CD8-positive, alpha-beta memory T cell (primary cell): ENCODE results near the gene EHD4. TPM values are rescaled to one million over a fixed set of nuclear protein-coding genes. Genes with fewer than 3 reads are reported as not detected.

Experiments
- CTCF ChIA-PET: fragments of 350-600 bp; sonication (Branson Sonifier 250); formaldehyde crosslinking; loops from one replicate; lab custom pipeline; 2021; ENCODE audit warnings: antibody characterized with exemption; lab: Charles Lee
- POLR2A ChIA-PET: fragments of 350-600 bp; sonication (Branson Sonifier 250); formaldehyde crosslinking; loops from one replicate; lab custom pipeline; 2021; ENCODE audit warnings: antibody characterized with exemption; lab: Charles Lee
- DNase-seq, 5 donors: peaks; one replicate each; pipeline versions ENCODE4 v3.0.0 to v3.0.0-alpha.2; 2020 to 2022; ENCODE audit warnings: mixed read lengths in 1 of 5
- H3K27ac ChIP-seq: one replicate; pipeline ENCODE4 v1.7.0; 2013; ENCODE audit warnings: low read depth, mild to moderate bottlenecking, low read length, moderate library complexity
- H3K27me3 ChIP-seq: 2 replicates; pipeline ENCODE4 v1.7.0; 2013; ENCODE audit warnings: low read length, mild to moderate bottlenecking; ENCODE audit not compliant: insufficient read depth, poor library complexity, severe bottlenecking
- H3K36me3 ChIP-seq: 2 replicates; pipeline ENCODE4 v1.7.0; 2013; ENCODE audit warnings: mild to moderate bottlenecking, low read length, moderate library complexity; ENCODE audit not compliant: insufficient read depth
- H3K4me1 ChIP-seq: 2 replicates; pipeline ENCODE4 v1.7.0; 2013; ENCODE audit warnings: mild to moderate bottlenecking, low read length, moderate library complexity; ENCODE audit not compliant: insufficient read depth
- H3K4me3 ChIP-seq: 2 replicates; pipeline ENCODE4 v1.7.0; 2013; ENCODE audit warnings: mild to moderate bottlenecking, low read length
- H3K9me3 ChIP-seq: 2 replicates; pipeline ENCODE4 v1.7.0; 2013; ENCODE audit warnings: mild to moderate bottlenecking, low read length
- H3K27ac Mint-ChIP-seq, 8 donors: one replicate each; pipeline ENCODE4 v1.8.0; 2020 to 2021; ENCODE audit warnings: mixed read lengths in 8 of 8, mild to moderate bottlenecking in 6 of 8, inconsistent platforms in 3 of 8, moderate library complexity in 3 of 8
- H3K27me3 Mint-ChIP-seq, 2 donors: one replicate each; pipeline ENCODE4 v1.8.0; 2020 to 2021; ENCODE audit warnings: mixed read lengths in 2 of 2, mild to moderate bottlenecking in 1 of 2, moderate library complexity in 1 of 2
- H3K36me3 Mint-ChIP-seq, 3 donors: one replicate each; pipeline ENCODE4 v1.8.0; 2020 to 2021; ENCODE audit warnings: mixed read lengths in 3 of 3, inconsistent platforms in 1 of 3, mild to moderate bottlenecking in 1 of 3
- H3K4me1 Mint-ChIP-seq, 3 donors: one replicate each; pipeline ENCODE4 v1.8.0; 2020 to 2021; ENCODE audit warnings: mixed read lengths in 3 of 3, inconsistent platforms in 1 of 3, mild to moderate bottlenecking in 1 of 3
- H3K4me3 Mint-ChIP-seq, 7 donors: one replicate each; pipeline ENCODE4 v1.8.0; 2020 to 2021; ENCODE audit warnings: mixed read lengths in 7 of 7, mild to moderate bottlenecking in 6 of 7, moderate library complexity in 4 of 7, inconsistent platforms in 2 of 7
- H3K9me3 Mint-ChIP-seq, 5 donors: one replicate each; pipeline ENCODE4 v1.8.0; 2020 to 2022; ENCODE audit warnings: mixed read lengths in 5 of 5, mild to moderate bottlenecking in 3 of 5, moderate library complexity in 2 of 5, inconsistent platforms in 1 of 5
- polyA plus RNA-seq: library from polyadenylated mRNA; unstranded; fragments of 300-500 nt; fragmentation: Illumina TruSeq; gene quantifications from one replicate; pipeline ENCODE4 v1.2.3, GENCODE V29; 2021
- total RNA-seq, 2 experiments: library from RNA; stranded (reverse); gene quantifications; one replicate each; pipeline ENCODE4 v1.2.3, GENCODE V29; 2021

EHD4 gene
- total and polyA plus RNA-seq, 3 experiments from 2014 or later: 11.2 to 26.4 (median 24.2) TPM

GRCh38 chr15:41993472-41994170, 21.3 kb upstream of the EHD4 start:
- no peaks in the 10 kb centered on the region for H3K9me3 Mint-ChIP-seq
- Histone ChIP-seq H3K27ac (no peak overlapping the region), H3K27me3 (no peaks in the 10 kb centered on the region), H3K9me3 (no peaks in the 10 kb centered on the region), H3K4me1 (no peaks in the 10 kb centered on the region), H3K4me3 (no peak overlapping the region), H3K36me3 (no peaks in the 10 kb centered on the region)
- ChIA-PET CTCF (interaction anchor here (1.6 kb wide), 1 partner anchor 91 kb away, joined by 4 read pairs; no protein-coding TSS in a partner anchor), POLR2A (no interaction called here)
- H3K4me1 Mint-ChIP-seq: no peaks in the 10 kb centered on the region
- H3K27ac Mint-ChIP-seq: no peak overlapping the region
- peaks cover 3 to 5% of the 10 kb centered on the region in 2 donors for H3K27me3 Mint-ChIP-seq
- no peak overlapping the region for H3K4me3 Mint-ChIP-seq
- no peak for DNase-seq
- no peaks in the 10 kb centered on the region for H3K36me3 Mint-ChIP-seq

- no peaks in the 10 kb centered on the region for H3K36me3 Mint-ChIP-seq
- Histone ChIP-seq H3K27me3 (no peaks in the 10 kb centered on the region), H3K4me1 (no peaks in the 10 kb centered on the region), H3K4me3 (no peak overlapping the region), H3K36me3 (no peaks in the 10 kb centered on the region), H3K27ac (no peak overlapping the region), H3K9me3 (no peaks in the 10 kb centered on the region)
- H3K27ac Mint-ChIP-seq: no peak overlapping the region
- no peaks in the 10 kb centered on the region for H3K4me1 Mint-ChIP-seq
- CTCF ChIA-PET: interaction anchor here (1.6 kb wide), 1 partner anchor 92 kb away, joined by 4 read pairs; no protein-coding TSS in a partner anchor
- POLR2A ChIA-PET: interaction anchor here (0.6 kb wide), 1 partner anchor 23 kb away, joined by 6 read pairs; no protein-coding TSS in a partner anchor
- H3K27me3 Mint-ChIP-seq: peaks cover under 1 to 3% of the 10 kb centered on the region in 2 donors
- H3K9me3 Mint-ChIP-seq: no peaks in the 10 kb centered on the region
- H3K4me3 Mint-ChIP-seq: no peak overlapping the region
- no peak for DNase-seq
Observed at GRCh38 chr15:41992803-41993190, 20.4 kb upstream of the EHD4 start.

- Histone ChIP-seq H3K36me3 (no peaks in the 10 kb centered on the region), H3K27me3 (no peaks in the 10 kb centered on the region), H3K4me3 (no peak overlapping the region), H3K4me1 (no peaks in the 10 kb centered on the region), H3K9me3 (no peaks in the 10 kb centered on the region), H3K27ac (no peak overlapping the region)
- H3K36me3 Mint-ChIP-seq: no peaks in the 10 kb centered on the region
- no peak for DNase-seq
- peaks cover 0 to 3% of the 10 kb centered on the region in 2 donors for H3K27me3 Mint-ChIP-seq
- no peak overlapping the region for H3K27ac Mint-ChIP-seq
- H3K4me1 Mint-ChIP-seq: no peaks in the 10 kb centered on the region
- H3K9me3 Mint-ChIP-seq: no peaks in the 10 kb centered on the region
- no peak overlapping the region for H3K4me3 Mint-ChIP-seq
- ChIA-PET POLR2A (interaction anchor here (0.6 kb wide), 1 partner anchor 22 kb away, joined by 6 read pairs; no protein-coding TSS in a partner anchor), CTCF (interaction anchor here (1.6 kb wide), 1 partner anchor 92 kb away, joined by 4 read pairs; no protein-coding TSS in a partner anchor)
Observed at GRCh38 chr15:41992151-41992802, 19.9 kb upstream of the EHD4 start.

- H3K4me3 Mint-ChIP-seq: no peak overlapping the region
- Histone ChIP-seq H3K4me3 (no peak overlapping the region), H3K27ac (no peak overlapping the region), H3K36me3 (no peaks in the 10 kb centered on the region), H3K27me3 (no peaks in the 10 kb centered on the region), H3K9me3 (no peaks in the 10 kb centered on the region), H3K4me1 (no peaks in the 10 kb centered on the region)
- DNase-seq: no peak
- H3K27me3 Mint-ChIP-seq: no peaks in the 10 kb centered on the region
- H3K36me3 Mint-ChIP-seq: no peaks in the 10 kb centered on the region
- H3K4me1 Mint-ChIP-seq: no peaks in the 10 kb centered on the region
- H3K9me3 Mint-ChIP-seq: no peaks in the 10 kb centered on the region
- ChIA-PET POLR2A (no interaction called here), CTCF (interaction anchor here (1.2 to 2.2 kb wide), 5 partner anchors 11 to 213 kb away, joined by 3 to 9 read pairs (median 4); no protein-coding TSS in a partner anchor)
- H3K27ac Mint-ChIP-seq: no peak overlapping the region
Observed at GRCh38 chr15:41990691-41991090, 18.3 kb upstream of the EHD4 start.

GRCh38 chr15:41990243-41990605, 17.9 kb upstream of the EHD4 start:
- Mint-ChIP-seq H3K9me3 (no peaks in the 10 kb centered on the region), H3K36me3 (no peaks in the 10 kb centered on the region), H3K27ac (no peak overlapping the region), H3K4me3 (no peak overlapping the region), H3K27me3 (no peaks in the 10 kb centered on the region), H3K4me1 (no peaks in the 10 kb centered on the region)
- H3K27me3 ChIP-seq: no peaks in the 10 kb centered on the region
- H3K4me1 ChIP-seq: no peaks in the 10 kb centered on the region
- ChIA-PET POLR2A (no interaction called here), CTCF (interaction anchor here (0.6 to 3.2 kb wide), 17 partner anchors 10 to 661 kb away, joined by 3 to 17 read pairs (median 4); partner anchors contain the start of genes EHD4 and MAPKBP1)
- H3K36me3 ChIP-seq: no peaks in the 10 kb centered on the region
- DNase-seq: no peak
- H3K4me3 ChIP-seq: no peak overlapping the region
- H3K9me3 ChIP-seq: no peaks in the 10 kb centered on the region
- no peak overlapping the region for H3K27ac ChIP-seq

- no peak overlapping the region for H3K4me3 Mint-ChIP-seq
- CTCF ChIA-PET: interaction anchor here (0.6 to 3.2 kb wide), 23 partner anchors 10 to 662 kb away, joined by 3 to 17 read pairs (median 4); partner anchors contain the start of genes EHD4, MAPKBP1 and MGA
- POLR2A ChIA-PET: no interaction called here
- no peaks in the 10 kb centered on the region for H3K27me3 Mint-ChIP-seq
- no peak overlapping the region for H3K27ac Mint-ChIP-seq
- no peaks in the 10 kb centered on the region for H3K36me3 Mint-ChIP-seq
- Histone ChIP-seq H3K4me1 (no peaks in the 10 kb centered on the region), H3K9me3 (no peaks in the 10 kb centered on the region), H3K27me3 (no peaks in the 10 kb centered on the region), H3K36me3 (no peaks in the 10 kb centered on the region), H3K27ac (no peak overlapping the region), H3K4me3 (no peak overlapping the region)
- peak; percentile 61 to 80 (median 68) for DNase-seq
- no peaks in the 10 kb centered on the region for H3K9me3 Mint-ChIP-seq
- no peaks in the 10 kb centered on the region for H3K4me1 Mint-ChIP-seq
Observed at GRCh38 chr15:41989573-41990242, 17.4 kb upstream of the EHD4 start.

- Histone ChIP-seq H3K27ac (no peak overlapping the region), H3K36me3 (no peaks in the 10 kb centered on the region), H3K27me3 (no peaks in the 10 kb centered on the region), H3K4me1 (no peaks in the 10 kb centered on the region), H3K9me3 (no peaks in the 10 kb centered on the region), H3K4me3 (no peak overlapping the region)
- no peaks in the 10 kb centered on the region for H3K4me1 Mint-ChIP-seq
- H3K27me3 Mint-ChIP-seq: no peaks in the 10 kb centered on the region
- CTCF ChIA-PET: interaction anchor here (0.8 to 3.2 kb wide), 16 partner anchors 9 to 398 kb away, joined by 3 to 17 read pairs (median 5); partner anchors contain the start of genes EHD4, MAPKBP1 and MGA
- H3K27ac Mint-ChIP-seq: no peak overlapping the region
- H3K4me3 Mint-ChIP-seq: no peak overlapping the region
- no peak for DNase-seq
- no peaks in the 10 kb centered on the region for H3K9me3 Mint-ChIP-seq
- POLR2A ChIA-PET: no interaction called here
- no peaks in the 10 kb centered on the region for H3K36me3 Mint-ChIP-seq
Observed at GRCh38 chr15:41988896-41989572, 16.7 kb upstream of the EHD4 start.
